Measurements from ENCODE around the gene APOBEC3G. TPM values are rescaled to one million over a fixed set of nuclear protein-coding genes. Genes with fewer than 3 reads are reported as not detected.
A peak's percentile ranks its signal among the peaks of the same experiment; 100 is the strongest.
"Not testable (repeated sequence)": the region's sequence is repeated elsewhere in the genome, so short reads cannot be mapped to it uniquely, and the experiment has no call there.

The APOBEC3G gene
- total and polyA plus RNA-seq, 4 experiments from 2014 or later = 44.5 to 110 (median 73.0) TPM

DNA sequence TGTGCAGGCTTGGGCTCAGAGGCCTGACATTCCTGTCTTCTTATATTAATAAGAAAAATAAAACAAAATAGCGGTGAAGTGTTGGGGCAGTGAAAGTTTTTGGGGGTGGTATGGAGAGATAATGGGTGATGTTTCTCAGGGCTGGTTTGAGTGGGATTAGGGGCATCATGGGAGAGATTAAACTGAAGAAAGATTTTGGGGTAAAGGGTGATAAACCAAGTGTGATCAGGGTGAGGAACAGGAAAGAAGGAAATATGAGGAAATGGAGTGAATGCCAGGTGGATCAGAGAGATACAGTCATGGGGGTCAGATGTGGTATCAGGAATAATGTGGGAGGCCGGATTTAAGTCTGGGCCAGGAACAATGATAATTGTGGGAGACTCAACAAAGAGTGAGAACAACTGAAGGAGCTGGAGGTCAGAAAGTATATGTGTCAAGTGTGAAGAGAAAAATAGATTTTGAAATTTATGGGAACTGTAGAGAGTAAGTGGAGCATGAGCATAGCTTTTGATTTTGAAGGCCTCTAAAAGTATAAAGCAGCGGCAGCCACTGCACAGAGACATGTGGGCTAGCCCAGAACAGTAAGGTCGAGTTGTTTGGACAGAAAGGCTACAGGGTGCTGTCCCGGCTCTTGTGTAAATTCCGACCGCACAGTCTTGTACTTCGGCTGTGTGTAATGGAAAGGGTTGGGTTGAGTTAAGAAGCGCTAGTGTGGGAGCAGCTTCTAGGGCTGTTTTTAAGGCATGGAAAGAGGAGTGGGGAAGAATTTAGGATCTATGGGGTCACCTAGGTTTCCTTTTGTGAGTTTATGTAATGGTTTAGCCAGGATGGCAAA is 10.4 kb upstream of the APOBEC3G start:
- POLR2A ChIA-PET (ENCODE audit: partially characterized antibody) = interaction anchor here (1.2 kb wide), 1 partner anchor 12 kb away, joined by 3 read pairs; no protein-coding TSS in a partner anchor
- H3K4me1 Mint-ChIP-seq; DNase-seq; H3K27me3 Mint-ChIP-seq; CTCF ChIA-PET (ENCODE audit: partially characterized antibody); H3K27me3 ChIP-seq (ENCODE audit: insufficient read depth, low read length); H3K4me3 ChIP-seq (ENCODE audit: low read length in 2 of 2); H3K4me1 ChIP-seq (ENCODE audit: insufficient read depth, low read length); H3K36me3 ChIP-seq (ENCODE audit: insufficient read depth, low read length); H3K9me3 Mint-ChIP-seq; H3K9me3 ChIP-seq (ENCODE audit: control insufficient read depth in 1 of 2, low read length in 2 of 2); H3K27ac Mint-ChIP-seq; intact Hi-C loops (cut with micrococcal nuclease); H3K36me3 Mint-ChIP-seq; H3K27ac ChIP-seq (ENCODE audit: low read depth, low read length); H3K4me3 Mint-ChIP-seq: not testable (repeated sequence)

DNA sequence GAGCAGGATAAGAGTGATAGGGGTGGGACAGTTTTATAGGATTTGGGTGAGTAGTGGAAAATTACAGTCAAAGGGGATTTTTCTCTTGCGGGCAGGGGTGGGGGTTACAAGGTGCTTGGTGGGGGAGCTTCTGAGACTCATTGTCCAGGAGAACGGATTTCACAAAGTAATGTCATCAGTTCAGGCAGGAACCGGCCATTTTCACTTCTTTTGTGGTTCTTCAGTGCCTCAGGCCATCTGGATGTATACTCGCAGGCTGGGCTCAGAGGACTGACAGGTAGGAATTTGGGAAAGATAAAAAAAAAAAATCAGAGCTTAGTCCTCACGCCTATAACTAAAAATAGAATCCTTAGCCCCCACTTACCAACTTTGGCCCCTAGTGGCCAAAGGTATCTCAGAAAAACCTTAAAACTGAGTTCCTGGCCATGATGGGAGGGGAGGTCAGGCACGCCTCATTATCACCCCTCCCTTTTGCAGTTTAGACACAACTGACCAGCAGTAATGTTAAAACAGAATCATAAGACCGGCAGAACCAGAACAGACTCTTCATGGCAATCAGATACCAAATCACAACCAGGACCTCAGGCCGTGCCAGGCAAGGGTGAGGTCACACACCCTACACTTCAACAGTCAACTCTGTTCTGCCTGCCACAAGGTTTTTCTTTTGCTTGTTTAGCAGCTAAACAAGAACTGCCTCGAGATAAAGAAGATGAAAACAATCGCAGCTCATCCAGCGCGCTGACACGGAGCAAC is 8.9 kb upstream of the APOBEC3G start:
- no peak overlapping the region for H3K27ac ChIP-seq (ENCODE audit: low read depth, low read length)
- H3K4me1 ChIP-seq (ENCODE audit: insufficient read depth, low read length) = peaks cover 7% of the 10 kb centered on the region
- no peaks in the 10 kb centered on the region for H3K36me3 ChIP-seq (ENCODE audit: insufficient read depth, low read length)
- DNase-seq = no peak
- Mint-ChIP-seq H3K27ac (peak overlapping the region in 2 of 7 donors; percentile 30 to 37), H3K4me3 (no peak overlapping the region), H3K4me1 (peaks cover 1 to 5% (median 4%) of the 10 kb centered on the region in 4 donors), H3K27me3 (no peaks in the 10 kb centered on the region), H3K9me3 (no peaks in the 10 kb centered on the region), H3K36me3 (no peaks in the 10 kb centered on the region)
- POLR2A ChIA-PET (ENCODE audit: partially characterized antibody) = interaction anchor here (1.2 kb wide), 1 partner anchor 10 kb away, joined by 3 read pairs; no protein-coding TSS in a partner anchor
- H3K9me3 ChIP-seq (ENCODE audit: control insufficient read depth in 1 of 2, low read length in 2 of 2) = no peaks in the 10 kb centered on the region
- H3K27me3 ChIP-seq (ENCODE audit: insufficient read depth, low read length) = no peaks in the 10 kb centered on the region
- intact Hi-C loops (cut with micrococcal nuclease) = no loop called here
- no peak overlapping the region for H3K4me3 ChIP-seq (ENCODE audit: low read length in 2 of 2)
- CTCF ChIA-PET (ENCODE audit: partially characterized antibody) = no interaction called here

DNA sequence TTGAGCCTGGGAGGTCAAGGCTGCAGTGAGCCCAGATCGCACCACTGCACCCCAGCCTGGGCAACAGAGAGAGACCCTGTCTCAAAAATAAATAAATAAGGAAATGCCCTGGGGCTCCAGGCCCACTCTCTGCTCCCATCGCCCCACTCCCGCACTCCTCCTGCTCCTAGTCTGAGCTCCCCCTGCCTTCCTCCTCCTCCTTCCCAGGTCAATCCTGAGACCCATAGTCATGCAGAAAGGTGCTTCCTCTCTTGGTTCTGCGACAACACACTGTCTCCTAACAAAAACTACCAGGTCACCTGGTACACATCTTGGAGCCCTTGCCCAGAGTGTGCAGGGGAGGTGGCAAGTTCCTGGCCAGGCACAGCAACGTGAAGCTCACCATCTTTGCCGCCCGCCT is 6.9 kb upstream of the APOBEC3G start:
- no peaks in the 10 kb centered on the region for H3K36me3 ChIP-seq (ENCODE audit: insufficient read depth, low read length)
- peaks cover 7% of the 10 kb centered on the region for H3K4me1 ChIP-seq (ENCODE audit: insufficient read depth, low read length)
- no peak for DNase-seq
- Mint-ChIP-seq H3K27me3 (no peaks in the 10 kb centered on the region), H3K36me3 (no peaks in the 10 kb centered on the region), H3K9me3 (no peaks in the 10 kb centered on the region), H3K4me3 (no peak overlapping the region), H3K4me1 (peaks cover 2 to 7% (median 5%) of the 10 kb centered on the region in 4 donors), H3K27ac (no peak overlapping the region)
- H3K9me3 ChIP-seq (ENCODE audit: control insufficient read depth in 1 of 2, low read length in 2 of 2) = no peaks in the 10 kb centered on the region
- ChIA-PET CTCF (ENCODE audit: partially characterized antibody) (no interaction called here), POLR2A (ENCODE audit: partially characterized antibody) (no interaction called here)
- H3K4me3 ChIP-seq (ENCODE audit: low read length in 2 of 2) = no peak overlapping the region
- no peaks in the 10 kb centered on the region for H3K27me3 ChIP-seq (ENCODE audit: insufficient read depth, low read length)
- intact Hi-C loops (cut with micrococcal nuclease) = no loop called here
- H3K27ac ChIP-seq (ENCODE audit: low read depth, low read length) = no peak overlapping the region

DNA sequence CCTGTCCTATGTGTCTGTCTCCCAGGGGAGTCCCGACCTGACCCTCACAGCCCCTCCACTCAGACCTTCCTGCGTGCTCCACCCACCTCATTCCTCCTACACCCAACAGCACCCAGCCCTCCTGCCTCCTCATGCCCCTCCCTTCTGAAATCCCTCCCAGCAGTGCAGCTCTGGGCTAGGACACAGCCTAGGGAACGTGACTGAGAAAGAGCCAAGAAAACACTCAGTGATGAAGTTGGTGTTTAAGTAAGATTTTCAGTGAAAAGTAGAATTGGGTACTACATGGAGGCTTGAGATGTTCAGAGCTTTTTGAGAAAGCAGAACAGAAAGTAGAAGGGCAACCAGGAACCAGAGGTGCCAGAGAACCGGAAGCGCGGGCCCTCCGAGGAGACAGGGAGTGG is 4.5 kb upstream of the APOBEC3G start:
- POLR2A ChIA-PET (ENCODE audit: partially characterized antibody); H3K27ac ChIP-seq (ENCODE audit: low read depth, low read length); intact Hi-C loops (cut with micrococcal nuclease); H3K9me3 ChIP-seq (ENCODE audit: control insufficient read depth in 1 of 2, low read length in 2 of 2); H3K36me3 Mint-ChIP-seq; H3K4me1 ChIP-seq (ENCODE audit: insufficient read depth, low read length); CTCF ChIA-PET (ENCODE audit: partially characterized antibody); H3K4me3 ChIP-seq (ENCODE audit: low read length in 2 of 2); H3K36me3 ChIP-seq (ENCODE audit: insufficient read depth, low read length); H3K27me3 ChIP-seq (ENCODE audit: insufficient read depth, low read length); H3K9me3 Mint-ChIP-seq; H3K27me3 Mint-ChIP-seq; H3K4me3 Mint-ChIP-seq; DNase-seq: not testable (repeated sequence)
- peak overlapping the region in 1 of 7 donors; percentile 51 for H3K27ac Mint-ChIP-seq
- H3K4me1 Mint-ChIP-seq = peaks cover 9 to 17% (median 14%) of the 10 kb centered on the region in 4 donors

DNA sequence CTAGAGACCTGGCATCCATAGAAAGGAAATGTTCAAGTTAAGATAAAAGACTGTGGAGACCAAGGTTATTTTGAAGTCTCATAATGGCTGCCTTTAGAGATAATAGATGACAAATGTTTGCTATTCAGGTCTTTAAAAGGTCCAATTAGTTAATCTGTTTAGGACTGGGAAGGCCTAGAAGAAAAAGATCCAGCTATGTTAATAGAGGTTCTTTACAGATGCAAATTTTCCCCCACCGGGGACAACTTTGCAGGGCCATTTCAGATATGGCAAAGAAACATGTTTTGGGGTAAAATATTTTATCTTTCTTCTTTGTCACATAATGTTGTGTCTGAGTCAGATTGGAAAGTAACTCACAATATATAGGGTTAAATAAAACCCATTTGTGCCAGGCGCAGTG is 3.1 kb upstream of the APOBEC3G start:
- Histone ChIP-seq H3K4me3 (ENCODE audit: low read length in 2 of 2) (no peak overlapping the region), H3K27ac (ENCODE audit: low read depth, low read length) (no peak overlapping the region), H3K36me3 (ENCODE audit: insufficient read depth, low read length) (no peaks in the 10 kb centered on the region), H3K27me3 (ENCODE audit: insufficient read depth, low read length) (no peaks in the 10 kb centered on the region), H3K9me3 (ENCODE audit: control insufficient read depth in 1 of 2, low read length in 2 of 2) (no peaks in the 10 kb centered on the region), H3K4me1 (ENCODE audit: insufficient read depth, low read length) (peaks cover 16% of the 10 kb centered on the region)
- peak overlapping the region in 5 of 7 donors; percentile 22 to 68 (median 48) for H3K27ac Mint-ChIP-seq
- H3K4me1 Mint-ChIP-seq = peaks cover 9 to 30% (median 23%) of the 10 kb centered on the region in 4 donors
- DNase-seq = no peak
- no peaks in the 10 kb centered on the region for H3K9me3 Mint-ChIP-seq
- ChIA-PET CTCF (ENCODE audit: partially characterized antibody) (no interaction called here), POLR2A (ENCODE audit: partially characterized antibody) (interaction anchor here (0.7 kb wide), 1 partner anchor 89 kb away, joined by 3 read pairs; no protein-coding TSS in a partner anchor)
- no peaks in the 10 kb centered on the region for H3K27me3 Mint-ChIP-seq
- intact Hi-C loops (cut with micrococcal nuclease) = no loop called here
- H3K4me3 Mint-ChIP-seq = no peak overlapping the region
- H3K36me3 Mint-ChIP-seq = peaks cover 0 to 5% of the 10 kb centered on the region in 2 donors

DNA sequence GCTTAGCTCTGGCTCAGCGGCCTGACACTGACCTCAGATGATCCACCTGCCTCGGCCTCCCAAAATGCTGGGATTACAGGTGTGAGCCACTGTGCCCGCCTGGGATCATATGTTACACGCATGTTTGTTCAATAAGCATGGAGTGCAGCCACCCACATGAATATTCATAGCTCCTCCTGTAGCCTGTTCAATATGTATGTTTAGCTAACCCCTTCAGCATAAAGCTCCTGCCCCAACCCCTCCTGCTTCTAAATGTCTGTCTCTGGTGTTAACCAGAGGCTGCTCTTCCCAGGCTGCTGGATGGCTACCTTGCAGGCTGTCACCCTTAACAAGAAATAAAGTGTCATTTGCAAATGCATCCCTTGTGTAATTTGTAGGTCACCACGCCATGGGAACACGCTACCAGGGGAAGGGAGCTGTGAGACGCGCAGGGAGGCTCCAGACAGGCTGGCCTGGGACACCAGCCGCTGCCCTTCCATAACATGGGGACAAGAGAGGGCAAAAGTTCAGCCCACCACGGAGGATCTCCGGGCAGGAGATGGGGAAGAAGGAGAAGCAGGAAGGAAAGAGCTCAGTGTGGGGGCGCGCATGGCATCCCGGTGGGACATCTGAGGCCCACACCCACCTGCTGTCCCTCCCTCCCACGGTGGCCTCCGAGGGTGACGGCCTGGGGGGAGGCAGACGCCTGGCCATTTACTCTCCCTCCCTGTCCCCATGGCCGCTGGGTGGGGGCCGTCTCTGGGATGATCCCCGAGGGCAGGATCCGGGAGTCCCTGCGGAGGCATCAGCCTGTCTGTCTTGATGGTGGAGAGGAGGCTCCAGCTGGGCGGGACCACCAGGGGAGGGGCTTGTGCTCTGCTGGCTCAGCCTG is 685 bp upstream of the APOBEC3G start:
- peak overlapping the region; percentile 96 for H3K27ac ChIP-seq (ENCODE audit: low read depth, low read length)
- not testable (repeated sequence) for H3K27me3 ChIP-seq (ENCODE audit: insufficient read depth, low read length); H3K9me3 ChIP-seq (ENCODE audit: control insufficient read depth in 1 of 2, low read length in 2 of 2); H3K36me3 ChIP-seq (ENCODE audit: insufficient read depth, low read length); DNase-seq; H3K27me3 Mint-ChIP-seq; H3K4me3 ChIP-seq (ENCODE audit: low read length in 2 of 2); H3K9me3 Mint-ChIP-seq
- H3K4me3 Mint-ChIP-seq = peak overlapping the region; percentile 73 to 93 (median 83)
- peaks cover 20 to 50% (median 35%) of the 10 kb centered on the region in 4 donors for H3K4me1 Mint-ChIP-seq
- POLR2A ChIA-PET (ENCODE audit: partially characterized antibody) = interaction anchor here (1.0 to 3.3 kb wide), 2 partner anchors 14 to 18 kb away, joined by 3 to 39 read pairs; no protein-coding TSS in a partner anchor
- intact Hi-C loops (cut with micrococcal nuclease) = loop anchor here (5.0 kb wide), 1 partner anchor 41 kb away; no protein-coding TSS in a partner anchor
- H3K36me3 Mint-ChIP-seq = peaks cover 15 to 20% of the 10 kb centered on the region in 2 donors
- H3K4me1 ChIP-seq (ENCODE audit: insufficient read depth, low read length) = peaks cover 34% of the 10 kb centered on the region
- H3K27ac Mint-ChIP-seq = peak overlapping the region; percentile 84 to 98 (median 93)
- CTCF ChIA-PET (ENCODE audit: partially characterized antibody) = interaction anchor here (1.1 kb wide), 1 partner anchor 18 kb away, joined by 3 read pairs; no protein-coding TSS in a partner anchor
